ENCODE results near the gene VAT1. TPM values are rescaled to one million over a fixed set of nuclear protein-coding genes. Genes with fewer than 3 reads are reported as not detected.

The VAT1 gene
- total RNA-seq, 1 donor from 2014 or later, result 115 TPM

- DNase-seq (ENCODE audit: low read depth, low spot score), result no peak
- no peak overlapping the region for H3K27ac Mint-ChIP-seq (ENCODE audit: unreplicated experiment)
- peak overlapping the region; percentile 95 for H3K4me3 Mint-ChIP-seq
- H3K36me3 Mint-ChIP-seq (ENCODE audit: low read depth), result no peaks in the 10 kb centered on the region
- TF ChIP-seq, protein P1, sequence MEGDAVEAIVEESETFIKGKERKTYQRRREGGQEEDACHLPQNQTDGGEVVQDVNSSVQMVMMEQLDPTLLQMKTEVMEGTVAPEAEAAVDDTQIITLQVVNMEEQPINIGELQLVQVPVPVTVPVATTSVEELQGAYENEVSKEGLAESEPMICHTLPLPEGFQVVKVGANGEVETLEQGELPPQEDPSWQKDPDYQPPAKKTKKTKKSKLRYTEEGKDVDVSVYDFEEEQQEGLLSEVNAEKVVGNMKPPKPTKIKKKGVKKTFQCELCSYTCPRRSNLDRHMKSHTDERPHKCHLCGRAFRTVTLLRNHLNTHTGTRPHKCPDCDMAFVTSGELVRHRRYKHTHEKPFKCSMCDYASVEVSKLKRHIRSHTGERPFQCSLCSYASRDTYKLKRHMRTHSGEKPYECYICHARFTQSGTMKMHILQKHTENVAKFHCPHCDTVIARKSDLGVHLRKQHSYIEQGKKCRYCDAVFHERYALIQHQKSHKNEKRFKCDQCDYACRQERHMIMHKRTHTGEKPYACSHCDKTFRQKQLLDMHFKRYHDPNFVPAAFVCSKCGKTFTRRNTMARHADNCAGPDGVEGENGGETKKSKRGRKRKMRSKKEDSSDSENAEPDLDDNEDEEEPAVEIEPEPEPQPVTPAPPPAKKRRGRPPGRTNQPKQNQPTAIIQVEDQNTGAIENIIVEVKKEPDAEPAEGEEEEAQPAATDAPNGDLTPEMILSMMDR (conservative IDR thresholded peaks at IDR 0.05), result no peak
- H3K9me3 Mint-ChIP-seq, result no peaks in the 10 kb centered on the region
- peaks cover 3% of the 10 kb centered on the region for H3K27me3 Mint-ChIP-seq (ENCODE audit: low read depth)
- peaks cover 46% of the 10 kb centered on the region for H3K4me1 Mint-ChIP-seq
These were observed 3.8 kb upstream of the VAT1 start for GRCh38 chr17:43025766-43026537.

GRCh38 chr17:43025290-43025657, 3.1 kb upstream of the VAT1 start:
- peak overlapping the region; percentile 62 for H3K27ac Mint-ChIP-seq (ENCODE audit: unreplicated experiment)
- H3K27me3 Mint-ChIP-seq (ENCODE audit: low read depth), result peaks cover 3% of the 10 kb centered on the region
- H3K9me3 Mint-ChIP-seq, result no peaks in the 10 kb centered on the region
- DNase-seq (ENCODE audit: low read depth, low spot score), result no peak
- H3K4me3 Mint-ChIP-seq, result peak overlapping the region; percentile 95
- peaks cover 46% of the 10 kb centered on the region for H3K4me1 Mint-ChIP-seq
- no peaks in the 10 kb centered on the region for H3K36me3 Mint-ChIP-seq (ENCODE audit: low read depth)
- TF ChIP-seq, protein P1 (conservative IDR thresholded peaks at IDR 0.05), result no peak

GRCh38 chr17:43024407-43025289, 2.5 kb upstream of the VAT1 start, which contains the start of gene RND2:
RND2 (plus strand) TSS chr17:43025231; CDS start chr17:43025348, 117 bp downstream.
- peaks cover 49% of the 10 kb centered on the region for H3K4me1 Mint-ChIP-seq
- H3K4me3 Mint-ChIP-seq, result peak within 1 kb of the TSS; percentile 95
- no peaks in the 10 kb centered on the region for H3K36me3 Mint-ChIP-seq (ENCODE audit: low read depth)
- peaks cover 3% of the 10 kb centered on the region for H3K27me3 Mint-ChIP-seq (ENCODE audit: low read depth)
- TF ChIP-seq, protein P1 (conservative IDR thresholded peaks at IDR 0.05), result peak; percentile 71
- peak; percentile 81 for DNase-seq (ENCODE audit: low read depth, low spot score)
- H3K9me3 Mint-ChIP-seq, result no peaks in the 10 kb centered on the region
- H3K27ac Mint-ChIP-seq (ENCODE audit: unreplicated experiment), result peak within 1 kb of the TSS; percentile 96

DNA sequence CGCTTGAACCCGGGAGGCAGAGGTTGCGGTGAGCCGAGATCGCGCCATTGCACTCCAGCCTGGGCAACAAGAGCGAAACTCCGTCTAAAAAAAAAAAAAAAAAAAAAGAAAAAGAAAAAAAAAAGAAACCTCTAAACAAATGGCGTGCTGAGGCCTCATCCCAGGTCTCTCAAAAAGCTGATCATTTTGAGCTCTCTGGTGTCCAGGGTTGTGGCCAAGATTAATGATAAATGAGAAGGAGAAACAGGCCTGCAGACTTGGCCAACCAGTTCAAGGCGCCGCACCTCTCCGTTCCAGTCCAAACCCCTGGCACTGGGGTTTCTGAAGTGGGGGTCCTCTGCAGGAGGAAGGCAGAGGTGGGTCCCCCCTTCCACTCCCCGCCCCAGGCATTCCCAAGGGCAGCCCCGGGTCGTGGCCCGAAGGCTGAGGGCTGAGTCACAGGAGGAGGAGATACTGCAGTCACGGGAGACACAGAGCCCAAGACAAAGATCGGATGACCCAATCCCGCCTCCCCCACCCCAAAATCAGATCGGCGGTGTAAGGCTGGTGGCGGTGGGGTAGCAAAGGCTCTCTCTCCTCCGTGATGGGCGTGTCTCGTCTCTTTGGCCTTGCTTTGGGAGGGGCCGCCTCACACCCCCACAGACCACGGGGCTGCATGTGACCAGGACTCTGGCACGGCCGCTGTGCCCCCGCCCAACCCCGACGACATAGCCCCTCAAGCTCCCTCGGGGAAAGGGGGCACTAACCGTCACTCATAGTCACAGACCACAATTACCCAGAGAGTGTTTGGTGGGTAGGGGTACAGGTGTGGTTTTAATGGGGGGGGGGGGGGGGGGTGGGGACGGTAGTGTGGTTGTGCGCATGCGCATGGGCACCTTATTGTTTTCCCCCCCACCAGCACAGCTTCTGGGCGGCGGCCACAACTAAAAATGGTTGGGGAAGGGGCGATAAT, 1.1 kb downstream of the VAT1 start:
- Mint-ChIP-seq H3K4me1 (peaks cover 47% of the 10 kb centered on the region), H3K9me3 (no peaks in the 10 kb centered on the region), H3K36me3 (ENCODE audit: low read depth) (peaks cover 2% of the 10 kb centered on the region), H3K4me3 (peak overlapping the region; percentile 91), H3K27me3 (ENCODE audit: low read depth) (peaks cover 3% of the 10 kb centered on the region), H3K27ac (ENCODE audit: unreplicated experiment) (peak overlapping the region; percentile 78)
- DNase-seq (ENCODE audit: low read depth, low spot score), result no peak
- TF ChIP-seq, protein P1 (conservative IDR thresholded peaks at IDR 0.05), result no peak

Data from neural crest cell (in vitro differentiated cells).